ENCODE data around the gene TMEM44.

- no peak for TF ChIP-seq POLR2A (IDR thresholded peaks at IDR 0.05)
- TF ChIP-seq, protein P1, sequence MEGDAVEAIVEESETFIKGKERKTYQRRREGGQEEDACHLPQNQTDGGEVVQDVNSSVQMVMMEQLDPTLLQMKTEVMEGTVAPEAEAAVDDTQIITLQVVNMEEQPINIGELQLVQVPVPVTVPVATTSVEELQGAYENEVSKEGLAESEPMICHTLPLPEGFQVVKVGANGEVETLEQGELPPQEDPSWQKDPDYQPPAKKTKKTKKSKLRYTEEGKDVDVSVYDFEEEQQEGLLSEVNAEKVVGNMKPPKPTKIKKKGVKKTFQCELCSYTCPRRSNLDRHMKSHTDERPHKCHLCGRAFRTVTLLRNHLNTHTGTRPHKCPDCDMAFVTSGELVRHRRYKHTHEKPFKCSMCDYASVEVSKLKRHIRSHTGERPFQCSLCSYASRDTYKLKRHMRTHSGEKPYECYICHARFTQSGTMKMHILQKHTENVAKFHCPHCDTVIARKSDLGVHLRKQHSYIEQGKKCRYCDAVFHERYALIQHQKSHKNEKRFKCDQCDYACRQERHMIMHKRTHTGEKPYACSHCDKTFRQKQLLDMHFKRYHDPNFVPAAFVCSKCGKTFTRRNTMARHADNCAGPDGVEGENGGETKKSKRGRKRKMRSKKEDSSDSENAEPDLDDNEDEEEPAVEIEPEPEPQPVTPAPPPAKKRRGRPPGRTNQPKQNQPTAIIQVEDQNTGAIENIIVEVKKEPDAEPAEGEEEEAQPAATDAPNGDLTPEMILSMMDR (IDR thresholded peaks at IDR 0.05): no peak
Measured at GRCh38 chr3:194617143-194617671, 16.0 kb downstream of the TMEM44 start.
